Measurements from ENCODE around the gene PAX2. TPM values are rescaled to one million over a fixed set of nuclear protein-coding genes. Genes with fewer than 3 reads are reported as not detected.
A peak's percentile ranks its signal among the peaks of the same experiment; 100 is the strongest.

The PAX2 gene
- total and polyA plus RNA-seq, 12 donors: 0.07 to 0.25 (median 0.10) TPM; not detected in 8

DNA sequence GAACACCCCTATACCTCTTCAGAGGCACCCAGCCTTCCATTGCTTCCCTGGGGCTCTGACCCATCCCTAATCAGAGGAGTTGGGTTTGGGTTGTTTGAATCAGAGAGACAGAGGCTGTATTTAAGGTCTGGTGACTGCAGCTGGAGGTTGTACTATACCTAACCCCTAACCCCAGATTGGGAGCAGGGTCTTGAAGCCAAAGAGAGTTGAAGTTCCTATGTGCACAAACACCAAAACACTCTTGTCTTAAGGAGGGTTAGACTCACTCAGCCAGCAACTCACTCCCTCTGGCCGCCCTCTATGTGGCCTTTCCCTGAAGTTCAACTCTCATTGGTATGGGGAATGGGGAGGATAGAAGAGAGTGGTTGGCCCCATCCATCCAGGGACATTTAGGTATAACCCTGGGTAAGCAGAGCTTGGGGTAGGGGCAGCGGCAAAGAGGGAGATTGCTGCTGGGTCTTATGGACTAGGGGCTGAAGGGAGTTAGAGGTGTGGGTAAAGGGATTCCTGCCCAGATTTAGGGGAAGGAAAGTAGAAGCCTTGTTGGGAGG lies 80.0 kb downstream of the PAX2 start:
- intact Hi-C loops (cut with DNase I): no loop called here
- peaks cover 19 to 30% of the 10 kb centered on the region in 2 donors for H3K4me1 ChIP-seq (replicated peaks in 1 of 2)
- H3K4me3 ChIP-seq: no peak overlapping the region
- no peaks in the 10 kb centered on the region for H3K9me3 ChIP-seq (replicated peaks in 1 of 3)
- peaks cover 57% of the 10 kb centered on the region for H3K27me3 ChIP-seq
- peak in 1 of 7 donors; percentile 0 for DNase-seq
- 47 to 54% (median 49%) methylated on average over 2 of the region's 2 CpGs for WGBS, 4 donors
- TF ChIP-seq POLR2A (IDR thresholded peaks at IDR 0.05) (no peak), CTCF (IDR thresholded peaks at IDR 0.05) (no peak)
- H3K36me3 ChIP-seq (replicated peaks in 1 of 2): no peaks in the 10 kb centered on the region
- H3K27ac ChIP-seq: no peak overlapping the region

- Histone ChIP-seq H3K4me1 (replicated peaks in 1 of 2) (peaks cover 19 to 30% of the 10 kb centered on the region in 2 donors), H3K4me3 (peak overlapping the region in 1 of 4 donors; percentile 52), H3K27ac (no peak overlapping the region), H3K27me3 (peaks cover 58% of the 10 kb centered on the region), H3K36me3 (replicated peaks in 1 of 2) (no peaks in the 10 kb centered on the region), H3K9me3 (replicated peaks in 1 of 3) (no peaks in the 10 kb centered on the region)
- intact Hi-C loops (cut with DNase I): no loop called here
- TF ChIP-seq CTCF (IDR thresholded peaks at IDR 0.05): no peak
- TF ChIP-seq POLR2A (IDR thresholded peaks at IDR 0.05): no peak
- peak in 1 of 7 donors; percentile 9 for DNase-seq
- 17 to 27% (median 20%) methylated on average over 9 to 27 of the region's 27 CpGs for WGBS, 4 donors
Measured at GRCh38 chr10:100826031-100826651, 80.8 kb downstream of the PAX2 start.

GRCh38 chr10:100826661-100826982 lies 81.2 kb downstream of the PAX2 start:
- H3K27ac ChIP-seq: no peak overlapping the region
- no peaks in the 10 kb centered on the region for H3K9me3 ChIP-seq (replicated peaks in 1 of 3)
- no peak for DNase-seq
- intact Hi-C loops (cut with DNase I): no loop called here
- no peaks in the 10 kb centered on the region for H3K36me3 ChIP-seq (replicated peaks in 1 of 2)
- peaks cover 63% of the 10 kb centered on the region for H3K27me3 ChIP-seq
- H3K4me3 ChIP-seq: peak overlapping the region in 1 of 4 donors; percentile 52
- TF ChIP-seq CTCF (IDR thresholded peaks at IDR 0.05) (no peak), POLR2A (IDR thresholded peaks at IDR 0.05) (no peak)
- peaks cover 19 to 30% of the 10 kb centered on the region in 2 donors for H3K4me1 ChIP-seq (replicated peaks in 1 of 2)
- WGBS, 4 donors: 7% methylated on average over 41 of the region's 41 CpGs; no CpG with 5 or more reads in 2 of the 4 donors

DNA sequence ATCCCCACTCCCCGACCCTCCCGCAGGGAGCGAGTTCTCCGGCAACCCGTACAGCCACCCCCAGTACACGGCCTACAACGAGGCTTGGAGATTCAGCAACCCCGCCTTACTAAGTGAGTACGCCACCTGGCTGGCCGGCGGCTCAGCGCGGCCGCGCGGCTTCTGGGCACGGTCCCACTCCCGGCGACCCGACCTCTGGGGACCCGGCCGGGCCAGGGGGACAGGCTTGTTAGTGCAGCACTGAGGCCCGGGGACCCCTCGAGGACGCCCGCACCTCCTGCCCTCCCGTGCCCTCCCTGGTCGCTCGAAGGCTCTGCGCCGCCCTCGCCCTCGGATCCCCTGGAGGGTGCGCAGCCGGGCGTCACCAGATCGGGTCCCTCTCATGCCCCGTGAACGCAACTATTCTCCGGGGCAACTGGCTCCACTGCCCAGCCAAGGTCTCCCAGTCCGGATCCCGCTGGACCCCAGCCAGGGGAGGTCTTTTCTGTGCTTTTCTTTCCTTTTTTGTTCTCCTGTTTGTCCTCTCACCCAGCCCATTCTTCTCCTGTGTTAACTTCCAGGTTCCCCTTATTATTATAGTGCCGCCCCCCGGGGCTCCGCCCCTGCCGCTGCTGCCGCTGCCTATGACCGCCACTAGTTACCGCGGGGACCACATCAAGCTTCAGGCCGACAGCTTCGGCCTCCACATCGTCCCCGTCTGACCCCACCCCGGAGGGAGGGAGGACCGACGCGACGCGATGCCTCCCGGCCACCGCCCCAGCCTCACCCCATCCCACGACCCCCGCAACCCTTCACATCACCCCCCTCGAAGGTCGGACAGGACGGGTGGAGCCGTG lies 81.8 kb downstream of the PAX2 start:
- no peak overlapping the region for H3K27ac ChIP-seq
- WGBS, 4 donors: 1 to 2% (median 2%) methylated on average over 31 to 68 of the region's 68 CpGs; no CpG with 5 or more reads in 1 of the 4 donors
- intact Hi-C loops (cut with DNase I): no loop called here
- peaks cover 19 to 30% of the 10 kb centered on the region in 2 donors for H3K4me1 ChIP-seq (replicated peaks in 1 of 2)
- TF ChIP-seq POLR2A (IDR thresholded peaks at IDR 0.05) (no peak), CTCF (IDR thresholded peaks at IDR 0.05) (peak in 2 of 6 experiments; percentile 8 to 18)
- H3K9me3 ChIP-seq (replicated peaks in 1 of 3): no peaks in the 10 kb centered on the region
- H3K4me3 ChIP-seq: peak overlapping the region in 1 of 4 donors; percentile 52
- H3K36me3 ChIP-seq (replicated peaks in 1 of 2): no peaks in the 10 kb centered on the region
- DNase-seq: peak in 2 of 7 donors; percentile 16 to 51
- peaks cover 62% of the 10 kb centered on the region for H3K27me3 ChIP-seq

All from adrenal gland (tissue), 12 donors.